Right atrium auricular region (tissue), 2 donors: ENCODE data around the gene RSPH9. TPM values are rescaled to one million over a fixed set of nuclear protein-coding genes. Genes with fewer than 3 reads are reported as not detected.
A peak's percentile ranks its signal among the peaks of the same experiment; 100 is the strongest.
"Not testable (repeated sequence)": the region's sequence is repeated elsewhere in the genome, so short reads cannot be mapped to it uniquely, and the experiment has no call there.

Source experiments
- DNase-seq: peaks from one replicate; pipeline ENCODE4 v3.0.0-alpha.2; 2019; ENCODE audit warnings: low spot score
- H3K27ac ChIP-seq, 2 donors: fragments of 200-600 bp; sonication (generic); 1 replicate in 1 of 2; 2 replicates in 1 of 2; pipeline ENCODE4 v1.5.1; 2016 to 2019
- H3K27me3 ChIP-seq, 2 donors: fragments of 200-600 bp; sonication (generic); one replicate each; pipeline versions ENCODE4 v1.5.1 to v1.6.0; 2017 to 2019
- H3K36me3 ChIP-seq: fragments of 200-600 bp; sonication (generic); one replicate; pipeline ENCODE4 v1.5.1; 2016
- H3K4me1 ChIP-seq, 2 donors: fragments of 200-600 bp; sonication (generic); one replicate each; pipeline versions ENCODE4 v1.5.1 to v1.6.0; 2017 to 2019
- H3K4me3 ChIP-seq, 2 donors: fragments of 200-600 bp; sonication (generic); 1 replicate in 1 of 2; 2 replicates in 1 of 2; pipeline ENCODE4 v1.5.1; 2017 to 2019; ENCODE audit warnings: mild to moderate bottlenecking in 1 of 2, moderate library complexity in 1 of 2
- H3K9me3 ChIP-seq, 2 donors: fragments of 200-600 bp; sonication (generic); one replicate each; pipeline ENCODE4 v1.5.1; 2019
- total RNA-seq, 2 donors: library from RNA; depleted of rRNA; stranded (reverse); fragments of >200 nt; gene quantifications; one replicate each; pipeline ENCODE4 v1.1.0, GENCODE V29; 2016
- TF ChIP-seq, protein P1 (sequence below), 2 donors: fragments of 200-600 bp; sonication (generic); IDR thresholded peaks; one replicate each; pipeline ENCODE4 v1.5.1; 2019; ENCODE audit warnings: antibody characterized with exemption in 2 of 2

The RSPH9 gene
- total RNA-seq, 2 donors from 2014 or later: 0.12 TPM; not detected in 1

DNA sequence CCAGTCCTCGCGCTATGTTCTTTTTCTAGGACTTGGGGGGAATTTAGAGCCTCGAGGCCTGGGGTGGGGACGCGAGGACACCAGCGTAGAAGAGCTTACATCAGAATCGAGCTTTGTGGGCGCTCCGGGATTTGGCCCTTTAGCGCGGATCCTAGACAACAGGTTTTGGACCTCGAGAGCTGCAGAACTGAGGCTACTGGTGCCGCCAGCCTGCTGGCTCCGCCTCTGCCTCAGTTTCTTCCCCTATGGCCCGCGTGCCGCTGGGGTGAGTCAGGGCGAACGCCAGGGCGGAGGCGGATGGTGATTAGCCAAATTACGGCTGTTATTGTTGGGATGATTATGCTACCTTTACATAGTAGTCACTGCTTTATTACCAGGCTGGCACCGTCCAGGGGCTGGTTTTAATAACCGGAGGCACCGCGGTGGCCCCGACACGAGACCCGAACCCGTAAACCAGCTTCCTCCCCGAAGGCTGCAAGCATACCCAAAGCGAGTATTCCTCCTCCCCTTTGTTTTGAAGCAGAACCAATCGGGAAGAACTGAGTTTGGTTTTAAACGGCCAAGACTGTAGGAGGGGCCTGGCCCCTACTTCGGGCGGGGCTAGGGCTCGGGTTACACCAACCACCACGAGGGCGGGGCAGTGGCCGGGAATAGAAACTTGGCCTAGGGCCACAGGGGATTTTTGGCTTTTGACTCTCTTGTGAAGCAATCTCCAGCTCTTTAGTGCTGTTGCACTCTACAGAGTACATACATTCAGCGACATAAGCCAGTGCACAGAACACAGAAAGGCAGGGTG, 15.1 kb upstream of the RSPH9 start:
- Histone ChIP-seq H3K36me3 (peaks cover 13% of the 10 kb centered on the region), H3K4me3 (peak overlapping the region; percentile 91 to 99), H3K4me1 (peaks cover 0 to 30% of the 10 kb centered on the region in 2 donors), H3K27me3 (no peaks in the 10 kb centered on the region), H3K9me3 (no peaks in the 10 kb centered on the region), H3K27ac (peak overlapping the region; percentile 98)
- TF ChIP-seq, protein P1, sequence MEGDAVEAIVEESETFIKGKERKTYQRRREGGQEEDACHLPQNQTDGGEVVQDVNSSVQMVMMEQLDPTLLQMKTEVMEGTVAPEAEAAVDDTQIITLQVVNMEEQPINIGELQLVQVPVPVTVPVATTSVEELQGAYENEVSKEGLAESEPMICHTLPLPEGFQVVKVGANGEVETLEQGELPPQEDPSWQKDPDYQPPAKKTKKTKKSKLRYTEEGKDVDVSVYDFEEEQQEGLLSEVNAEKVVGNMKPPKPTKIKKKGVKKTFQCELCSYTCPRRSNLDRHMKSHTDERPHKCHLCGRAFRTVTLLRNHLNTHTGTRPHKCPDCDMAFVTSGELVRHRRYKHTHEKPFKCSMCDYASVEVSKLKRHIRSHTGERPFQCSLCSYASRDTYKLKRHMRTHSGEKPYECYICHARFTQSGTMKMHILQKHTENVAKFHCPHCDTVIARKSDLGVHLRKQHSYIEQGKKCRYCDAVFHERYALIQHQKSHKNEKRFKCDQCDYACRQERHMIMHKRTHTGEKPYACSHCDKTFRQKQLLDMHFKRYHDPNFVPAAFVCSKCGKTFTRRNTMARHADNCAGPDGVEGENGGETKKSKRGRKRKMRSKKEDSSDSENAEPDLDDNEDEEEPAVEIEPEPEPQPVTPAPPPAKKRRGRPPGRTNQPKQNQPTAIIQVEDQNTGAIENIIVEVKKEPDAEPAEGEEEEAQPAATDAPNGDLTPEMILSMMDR (IDR thresholded peaks at IDR 0.05): no peak
- DNase-seq: peak; percentile 98

DNA sequence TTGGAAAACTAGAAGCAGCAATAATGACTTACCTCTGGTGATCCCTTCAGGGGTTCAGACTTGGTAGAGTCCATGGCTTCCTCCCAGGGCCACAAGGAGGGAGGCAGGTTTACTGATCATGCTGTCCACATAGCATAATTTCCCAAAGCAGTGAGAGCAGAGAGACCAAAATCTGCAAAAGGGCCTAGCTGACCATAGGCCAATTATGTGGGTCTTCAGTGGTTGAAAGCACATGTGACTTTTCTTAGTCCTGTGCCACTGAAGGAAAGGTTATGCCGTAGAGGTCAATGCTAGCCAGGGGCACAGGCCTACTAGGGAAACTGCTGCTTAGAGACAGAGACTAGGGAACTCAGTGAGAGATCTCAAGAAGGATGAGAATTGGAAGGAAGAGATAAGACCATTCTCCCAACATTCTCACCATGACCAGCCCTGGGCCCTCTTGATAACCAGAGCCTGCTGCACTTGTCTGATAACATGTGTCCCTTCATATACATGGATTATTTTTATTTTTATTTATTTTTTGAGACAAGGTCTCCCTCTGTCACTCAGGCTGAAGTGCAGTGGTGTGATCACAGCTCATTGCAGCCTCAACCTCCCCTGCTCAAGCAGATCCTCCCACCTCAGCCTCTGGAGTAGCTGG, 13.7 kb upstream of the RSPH9 start:
- no peak for DNase-seq
- peaks cover 0 to 35% of the 10 kb centered on the region in 2 donors for H3K4me1 ChIP-seq
- no peaks in the 10 kb centered on the region for H3K9me3 ChIP-seq
- H3K36me3 ChIP-seq: no peaks in the 10 kb centered on the region
- no peaks in the 10 kb centered on the region for H3K27me3 ChIP-seq
- TF ChIP-seq, protein P1 (IDR thresholded peaks at IDR 0.05): no peak
- peak overlapping the region; percentile 98 for H3K27ac ChIP-seq
- no peak overlapping the region for H3K4me3 ChIP-seq

DNA sequence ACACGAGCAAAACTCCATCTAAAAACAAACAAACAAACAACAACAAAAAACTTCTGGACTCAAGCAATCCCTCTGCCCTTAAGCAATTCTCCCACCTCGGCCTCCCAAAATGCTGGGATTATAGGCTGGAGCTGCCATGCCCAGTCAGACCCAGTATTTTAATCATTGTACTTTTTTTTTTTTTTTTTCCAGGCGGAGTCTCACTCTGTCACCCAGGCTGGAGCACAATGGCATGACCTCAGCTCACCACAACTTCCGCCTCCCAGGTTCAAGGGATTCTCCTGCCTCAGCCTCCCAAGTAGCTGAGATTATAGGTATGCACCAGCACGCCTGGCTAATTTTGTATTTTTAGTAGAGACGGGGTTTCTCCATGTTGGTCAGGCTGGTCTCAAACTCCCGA, 11.8 kb upstream of the RSPH9 start:
- not testable (repeated sequence) for H3K27me3 ChIP-seq, DNase-seq
- peaks cover 0 to 34% of the 10 kb centered on the region in 2 donors for H3K4me1 ChIP-seq

DNA sequence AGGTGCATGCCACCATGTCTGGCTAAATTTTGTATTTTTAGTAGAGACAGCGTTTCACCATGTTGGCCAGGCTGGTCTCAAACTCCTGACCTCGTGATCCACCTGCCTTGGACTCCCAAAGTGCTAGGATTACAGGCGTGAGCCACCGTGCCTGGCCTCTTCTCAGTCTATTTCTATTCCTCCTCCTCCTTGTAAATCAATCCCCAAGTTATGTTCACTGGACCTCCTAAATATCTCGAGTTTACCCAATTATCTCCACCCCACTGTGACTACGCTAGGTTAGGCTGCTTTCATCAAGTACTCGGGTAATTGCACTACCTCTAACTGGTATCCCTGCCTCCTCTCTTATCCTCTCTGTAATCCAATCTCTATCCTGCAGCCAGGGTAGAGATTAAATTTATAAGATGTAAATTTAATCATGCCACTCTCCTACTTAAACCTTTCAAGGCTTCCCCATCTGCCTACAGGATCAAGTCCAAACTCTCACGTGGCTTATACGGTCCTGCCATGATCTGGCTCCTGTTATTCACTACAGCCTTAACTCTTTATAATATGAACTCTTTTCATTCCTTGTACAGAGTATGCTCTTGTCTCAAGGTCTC, 10.0 kb upstream of the RSPH9 start:
- no peak overlapping the region for H3K4me3 ChIP-seq
- no peak for DNase-seq
- peak overlapping the region; percentile 89 to 91 for H3K27ac ChIP-seq
- TF ChIP-seq, protein P1 (IDR thresholded peaks at IDR 0.05): no peak
- peaks cover 9% of the 10 kb centered on the region for H3K36me3 ChIP-seq
- no peaks in the 10 kb centered on the region for H3K27me3 ChIP-seq
- H3K9me3 ChIP-seq: no peaks in the 10 kb centered on the region
- H3K4me1 ChIP-seq: peaks cover 0 to 49% of the 10 kb centered on the region in 2 donors

More for the DNA sequence above, 11.8 kb upstream of the RSPH9 start:
- not testable (repeated sequence) for H3K4me3 ChIP-seq, H3K36me3 ChIP-seq, H3K27ac ChIP-seq, H3K9me3 ChIP-seq

- Histone ChIP-seq H3K27me3 (no peaks in the 10 kb centered on the region), H3K4me3 (peak within 1 kb of the TSS; percentile 75 to 86), H3K9me3 (no peaks in the 10 kb centered on the region), H3K4me1 (peaks cover 0 to 47% of the 10 kb centered on the region in 2 donors), H3K27ac (peak within 1 kb of the TSS; percentile 89 to 91), H3K36me3 (peaks cover 17% of the 10 kb centered on the region)
- TF ChIP-seq, protein P1 (IDR thresholded peaks at IDR 0.05): peak in 1 of 2 donors; percentile 27
- peak; percentile 82 for DNase-seq
Observed at GRCh38 chr6:43635387-43636307, 9.2 kb upstream of the RSPH9 start, which contains the start of gene MAD2L1BP. Gene MAD2L1BP (plus strand): TSS chr6:43635840. CDS start chr6:43635876, 36 bp downstream.
